GM19328 (cell line): ENCODE data around the gene TUBB4A.
A peak's percentile ranks its signal among the peaks of the same experiment; 100 is the strongest.

Source experiments
- ATAC-seq: cut with Tn5 transposase; IDR thresholded peaks from one replicate; pipeline ENCODE4 v1.9.1; 2021; ENCODE audit warnings: mild to moderate bottlenecking, moderate library complexity; ENCODE audit not compliant: unreplicated experiment

TUBB4A gene

DNA sequence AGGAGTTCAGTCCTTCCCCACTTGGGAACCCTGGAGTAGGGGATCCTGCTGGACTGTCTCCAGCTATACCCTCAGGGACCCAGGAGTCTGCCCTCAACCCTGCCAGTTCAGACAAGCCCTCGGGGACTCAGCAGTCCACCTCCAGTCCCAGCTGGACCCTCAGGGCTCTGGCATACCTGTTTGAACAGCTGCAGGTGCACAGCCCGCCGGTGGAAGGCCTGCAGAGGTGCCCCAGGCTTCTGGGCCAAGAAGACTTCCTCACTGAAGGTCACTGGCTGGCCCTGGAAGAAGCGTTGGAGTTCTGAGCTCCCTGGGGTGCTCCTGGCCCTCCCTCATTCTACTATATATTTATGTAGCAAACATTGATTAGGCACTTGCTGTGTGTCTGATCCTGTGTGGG lies 29.4 kb downstream of the TUBB4A start:
- no peak for ATAC-seq

DNA sequence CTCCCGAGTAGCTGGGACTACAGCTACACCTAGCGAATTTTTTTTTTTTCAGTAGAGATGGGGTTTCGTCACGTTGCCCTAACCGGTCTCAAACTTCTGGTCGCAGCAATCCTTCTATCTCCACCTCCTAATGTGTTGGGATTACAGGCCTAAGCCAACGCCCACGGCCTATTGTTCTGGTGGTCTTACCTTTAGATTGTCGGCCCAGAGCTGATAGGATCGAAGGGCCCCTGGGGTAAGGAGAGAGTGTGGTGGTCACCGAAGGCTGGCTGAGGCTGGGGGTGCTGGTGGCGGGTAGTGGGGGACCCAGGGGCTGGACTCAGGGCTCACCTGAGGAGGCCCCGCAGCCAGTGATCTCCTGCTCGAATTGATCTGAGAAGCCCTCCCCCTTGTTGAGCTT lies 31.0 kb downstream of the TUBB4A start:
- ATAC-seq = no peak

DNA sequence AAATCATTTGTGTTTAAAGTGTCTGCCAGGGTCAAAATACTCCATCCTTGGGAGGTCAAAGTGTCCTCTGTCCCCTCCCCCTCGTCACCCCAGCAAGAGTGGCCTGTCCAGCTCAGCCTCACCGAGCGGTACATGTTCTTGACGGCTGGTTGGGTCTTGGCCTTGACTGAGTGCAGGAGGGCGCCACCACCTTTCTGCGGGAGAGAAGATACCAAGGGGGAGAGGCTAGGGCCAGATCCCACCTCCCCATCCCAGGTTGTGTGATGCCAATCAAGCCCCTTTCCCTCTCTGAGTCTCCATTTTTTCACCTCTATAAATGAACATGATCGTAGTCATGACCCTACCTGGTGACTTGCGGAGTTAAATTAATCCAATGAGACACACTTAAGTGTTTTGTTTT lies 31.9 kb downstream of the TUBB4A start:
- ATAC-seq = no peak

DNA sequence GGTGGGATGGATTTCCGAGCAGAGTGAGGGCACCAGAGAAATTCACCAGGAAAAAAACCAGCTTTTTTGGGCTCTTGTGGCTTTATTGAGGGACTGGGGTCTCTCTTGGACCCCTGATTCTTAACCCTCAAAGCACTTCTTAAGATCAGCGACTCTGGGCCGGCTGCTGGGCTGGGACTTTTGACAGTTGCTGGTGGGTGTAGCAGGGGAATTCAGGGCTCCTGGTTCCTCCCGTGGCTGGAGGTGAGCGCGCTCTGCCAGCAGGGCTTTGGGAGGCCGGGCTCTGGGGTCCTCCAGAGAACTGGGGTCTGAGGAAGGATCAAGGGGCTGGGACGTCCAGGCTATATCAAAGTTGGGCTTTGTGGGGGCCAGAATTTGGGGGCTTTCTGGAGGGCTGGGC lies 34.7 kb downstream of the TUBB4A start:
- ATAC-seq = no peak

DNA sequence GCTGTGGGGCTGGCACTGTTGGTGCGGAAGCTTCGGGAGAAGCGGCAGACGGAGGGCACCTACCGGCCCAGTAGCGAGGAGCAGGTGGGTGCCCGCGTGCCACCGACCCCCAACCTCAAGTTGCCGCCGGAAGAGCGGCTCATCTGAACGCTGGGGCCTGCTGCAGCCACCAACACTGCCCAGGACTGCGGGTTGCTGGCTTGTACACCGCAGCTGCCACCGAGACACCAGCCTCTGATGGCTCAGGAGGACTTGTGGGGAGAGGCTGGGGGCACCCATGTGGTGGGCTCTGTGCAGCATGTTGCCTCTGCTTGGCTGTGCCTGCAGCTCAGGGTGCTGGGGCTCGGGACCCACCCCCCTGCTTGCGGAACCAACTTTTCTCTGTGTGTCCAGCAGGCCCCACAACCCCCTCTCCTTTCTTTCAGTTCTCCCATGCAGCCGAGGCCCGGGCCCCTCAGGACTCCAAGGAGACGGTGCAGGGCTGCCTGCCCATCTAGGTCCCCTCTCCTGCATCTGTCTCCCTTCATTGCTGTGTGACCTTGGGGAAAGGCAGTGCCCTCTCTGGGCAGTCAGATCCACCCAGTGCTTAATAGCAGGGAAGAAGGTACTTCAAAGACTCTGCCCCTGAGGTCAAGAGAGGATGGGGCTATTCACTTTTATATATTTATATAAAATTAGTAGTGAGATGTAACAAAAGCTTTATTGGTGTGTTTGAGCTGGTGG lies 35.4 kb downstream of the TUBB4A start:
- no peak for ATAC-seq

DNA sequence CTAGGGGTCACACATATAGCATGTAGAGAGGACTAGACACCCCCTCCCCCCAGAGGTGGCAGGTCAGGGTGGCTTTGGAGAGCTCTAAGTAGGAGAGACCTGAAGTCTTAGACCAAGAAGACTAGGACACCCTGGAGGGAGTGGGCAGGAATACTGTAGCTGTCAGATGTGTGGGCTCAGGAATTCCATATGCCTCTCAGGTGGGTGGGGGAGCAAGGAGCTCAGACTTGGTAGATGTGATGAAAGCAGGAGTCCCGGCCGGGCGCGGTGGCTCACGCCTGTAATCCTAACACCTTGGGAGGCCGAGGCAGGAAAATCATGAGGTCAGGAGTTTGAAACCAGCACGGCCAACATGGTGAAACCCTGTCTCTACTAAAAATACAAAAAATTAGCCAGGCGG lies 36.4 kb downstream of the TUBB4A start:
- no peak for ATAC-seq

DNA sequence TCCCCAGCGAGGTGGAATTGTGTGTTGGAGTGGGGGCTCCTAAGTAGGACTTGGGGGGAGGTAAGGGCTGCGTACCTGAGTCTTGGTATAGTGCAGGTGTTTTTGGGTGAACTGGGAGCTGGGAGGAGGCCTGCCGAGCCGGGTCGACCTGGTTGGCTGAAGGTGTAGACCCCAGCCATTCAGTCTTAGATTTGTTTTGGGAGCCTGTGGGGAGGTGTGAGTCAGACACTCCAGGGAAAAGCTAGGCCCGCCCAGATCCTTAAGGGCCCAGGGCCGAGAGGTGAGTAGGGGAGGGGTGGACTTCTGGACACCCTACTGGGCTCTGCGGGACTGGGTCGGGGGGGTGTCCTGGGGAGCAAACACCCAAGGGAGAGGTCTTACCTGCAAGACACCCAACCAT lies 37.1 kb downstream of the TUBB4A start:
- no peak for ATAC-seq

DNA sequence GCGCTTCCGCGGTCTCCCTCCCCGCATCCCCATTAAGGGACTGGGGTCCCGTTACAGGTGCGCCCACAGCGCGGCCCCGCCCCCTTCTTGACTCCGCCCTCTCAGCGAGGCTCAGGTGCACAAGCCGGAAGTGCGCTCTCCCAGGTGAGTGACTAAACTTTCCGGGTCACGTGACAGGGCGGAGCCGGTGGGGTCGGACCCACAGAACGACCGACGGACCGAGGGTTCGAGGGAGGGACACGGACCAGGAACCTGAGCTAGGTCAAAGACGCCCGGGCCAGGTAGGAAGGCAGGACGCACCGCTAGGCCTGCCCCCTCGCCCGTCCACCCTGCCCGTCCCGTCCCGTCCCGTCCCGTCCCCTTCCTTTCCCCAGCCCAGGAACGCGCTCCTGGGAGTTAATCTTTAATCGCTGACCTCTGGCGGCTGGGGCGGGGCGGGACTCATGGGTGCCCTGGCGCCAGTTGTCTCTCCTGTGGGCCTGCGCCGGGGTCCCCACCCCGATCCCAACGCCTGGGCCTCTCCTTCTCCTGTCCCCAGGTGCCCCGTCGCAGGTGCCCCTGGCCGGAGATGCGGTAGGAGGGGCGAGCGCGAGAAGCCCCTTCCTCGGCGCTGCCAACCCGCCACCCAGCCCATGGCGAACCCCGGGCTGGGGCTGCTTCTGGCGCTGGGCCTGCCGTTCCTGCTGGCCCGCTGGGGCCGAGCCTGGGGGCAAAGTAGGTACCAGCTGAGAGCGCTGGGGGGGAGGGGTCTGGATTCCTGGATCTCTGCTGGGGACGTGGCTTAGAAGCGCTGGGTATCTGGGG lies 37.8 kb downstream of the TUBB4A start, which contains the start of gene CRB3:
CRB3 (plus strand) TSS at position 202 of the 804 bp plus-strand sequence; CDS start at position 633, 431 bp downstream.
- ATAC-seq = no peak

DNA sequence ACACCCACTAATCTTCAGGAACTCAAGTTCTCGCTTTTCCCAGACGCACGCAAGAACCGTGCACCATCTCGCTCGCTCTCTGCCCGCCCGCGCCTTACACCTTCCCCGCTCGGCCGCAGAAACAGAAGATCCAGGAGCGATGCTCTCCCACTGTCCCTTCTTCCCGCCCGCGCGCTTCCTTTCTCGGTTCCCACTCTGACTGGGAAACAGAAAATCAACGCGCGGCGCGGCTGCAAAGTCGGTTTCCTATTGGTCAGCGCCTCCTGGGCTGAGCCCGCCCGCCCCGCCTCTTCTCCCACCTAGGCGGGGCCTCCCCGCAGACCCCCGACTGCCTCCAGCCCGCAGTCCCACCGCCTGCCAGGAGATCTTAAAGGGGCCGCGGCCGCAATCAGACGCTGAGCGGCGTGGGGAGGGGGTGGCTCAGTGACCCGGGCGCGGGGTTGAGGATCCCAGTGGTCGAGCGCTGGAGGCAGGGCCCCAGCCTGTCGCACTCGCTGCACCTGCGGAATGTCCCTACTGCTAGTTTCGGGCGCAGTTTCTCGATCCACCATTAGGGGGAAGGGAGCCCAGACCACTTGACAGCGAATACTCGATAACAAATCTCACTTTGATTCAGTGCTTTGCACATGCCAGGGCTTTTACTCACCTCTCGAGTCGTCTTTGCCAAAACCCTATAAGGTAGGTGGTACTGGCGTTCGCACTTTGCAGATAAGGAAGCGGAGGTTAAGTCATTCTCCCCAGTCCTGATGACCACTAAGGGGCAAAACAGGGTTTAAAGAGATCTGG lies 41.8 kb downstream of the TUBB4A start:
- ATAC-seq = peak; percentile 78

DNA sequence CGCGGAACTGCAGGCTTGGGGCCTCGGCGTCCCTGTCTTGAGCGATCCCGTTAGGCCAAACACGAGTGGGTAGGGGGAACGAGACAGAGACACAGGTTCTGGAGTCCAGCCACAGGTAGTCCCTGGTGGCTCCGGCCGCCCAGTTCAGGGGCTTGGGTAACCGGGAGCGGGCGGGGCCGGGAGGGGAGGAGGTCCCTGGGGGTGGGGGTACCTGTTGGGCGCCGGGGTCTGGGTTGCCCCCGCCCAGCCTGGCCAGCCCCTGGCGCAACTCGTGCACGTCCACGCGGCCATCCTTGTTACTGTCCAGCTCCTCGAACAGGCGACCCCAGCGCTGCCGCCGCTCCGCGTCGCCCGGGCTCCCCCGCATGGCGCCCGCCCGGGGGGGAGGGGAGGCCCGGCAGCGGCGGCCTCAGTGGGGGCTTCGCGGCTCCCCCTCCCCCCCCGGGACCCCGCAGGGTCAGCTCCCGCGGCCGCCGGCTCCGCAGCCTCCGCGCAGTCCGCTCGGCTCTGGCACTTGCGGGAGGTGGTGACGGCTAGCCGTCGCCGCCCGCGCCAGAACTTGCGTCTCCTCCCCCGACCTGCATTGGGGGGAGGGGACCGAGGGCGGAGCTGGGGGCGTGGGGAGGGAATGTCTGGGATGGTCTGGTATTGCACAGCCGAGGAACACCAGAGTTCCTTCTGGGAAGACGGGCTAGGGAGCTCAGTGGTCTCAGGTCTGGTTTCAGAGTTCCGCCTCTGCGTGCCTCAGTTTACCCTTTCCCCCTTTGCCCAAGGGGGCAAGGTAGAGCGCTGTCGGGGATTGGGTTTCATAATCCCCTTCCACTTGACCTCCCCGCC lies 42.6 kb downstream of the TUBB4A start, which contains the start of gene SLC25A23:
SLC25A23 (minus strand) TSS at position 531 of the 837 bp plus-strand sequence; CDS start at position 367, 164 bp downstream.
- ATAC-seq = no peak

DNA sequence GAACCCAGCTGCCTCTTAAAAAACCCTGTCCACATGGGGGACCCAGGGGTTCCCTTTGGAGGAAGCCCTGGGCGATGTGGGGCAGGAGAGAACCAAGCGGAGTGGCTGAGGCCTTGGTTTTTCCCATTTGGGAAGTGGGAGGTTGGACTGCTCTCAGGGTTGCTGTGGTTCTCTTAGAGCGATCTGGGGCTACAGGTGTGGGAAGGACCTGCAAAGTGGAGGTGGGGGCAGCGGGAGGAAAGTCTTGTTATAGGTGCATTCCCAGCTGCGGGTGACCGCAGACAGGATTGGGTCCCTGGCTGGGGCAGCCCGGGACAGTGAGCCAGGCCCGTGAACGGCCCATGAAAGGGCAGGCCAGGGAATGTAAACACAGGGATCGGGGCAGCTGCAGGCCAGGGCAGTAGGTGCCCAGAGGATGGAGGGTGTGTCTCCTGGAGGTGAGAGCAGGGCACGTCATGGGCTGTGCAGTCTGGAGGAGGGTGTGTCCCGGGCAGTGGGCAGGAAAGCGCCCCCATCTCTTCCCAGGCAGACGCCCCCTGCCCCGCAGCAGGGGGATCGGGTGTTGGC lies 43.3 kb downstream of the TUBB4A start:
- ATAC-seq = no peak

DNA sequence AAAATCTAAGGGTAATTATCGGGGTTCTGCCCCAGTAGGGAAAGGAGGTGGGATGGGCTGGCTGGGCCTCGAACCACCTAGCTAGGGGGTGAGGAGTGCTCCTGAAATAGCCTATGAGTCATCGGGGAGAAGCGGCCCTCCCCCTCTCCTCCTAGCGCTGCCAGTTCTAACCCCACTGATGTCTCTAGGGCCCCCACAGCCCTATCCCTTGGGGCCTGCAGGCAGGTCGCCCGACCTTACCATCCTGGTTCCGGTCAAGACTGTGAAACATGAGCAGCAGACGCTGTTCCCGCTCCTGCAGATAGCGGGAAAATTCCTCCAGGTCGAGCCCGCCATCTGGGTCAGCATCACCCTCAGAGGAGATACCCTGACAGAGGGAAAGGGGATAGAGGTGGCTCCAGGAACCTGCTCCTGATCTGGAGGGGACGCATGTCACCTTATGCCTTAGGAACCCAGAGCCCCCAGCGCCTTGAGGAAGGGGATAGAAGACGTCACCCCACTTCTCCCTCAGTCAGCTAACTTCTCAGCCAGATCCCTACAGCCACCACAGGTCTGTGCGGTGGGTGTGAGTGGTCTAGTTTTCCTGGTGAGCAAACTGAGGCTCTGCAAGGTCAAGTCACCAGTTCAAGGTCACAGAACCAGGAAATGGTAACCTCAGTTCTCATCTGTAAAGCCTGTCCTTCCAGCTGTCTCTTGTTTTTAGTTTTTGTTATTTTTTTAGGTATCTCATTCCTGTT lies 44.0 kb downstream of the TUBB4A start:
- no peak for ATAC-seq

DNA sequence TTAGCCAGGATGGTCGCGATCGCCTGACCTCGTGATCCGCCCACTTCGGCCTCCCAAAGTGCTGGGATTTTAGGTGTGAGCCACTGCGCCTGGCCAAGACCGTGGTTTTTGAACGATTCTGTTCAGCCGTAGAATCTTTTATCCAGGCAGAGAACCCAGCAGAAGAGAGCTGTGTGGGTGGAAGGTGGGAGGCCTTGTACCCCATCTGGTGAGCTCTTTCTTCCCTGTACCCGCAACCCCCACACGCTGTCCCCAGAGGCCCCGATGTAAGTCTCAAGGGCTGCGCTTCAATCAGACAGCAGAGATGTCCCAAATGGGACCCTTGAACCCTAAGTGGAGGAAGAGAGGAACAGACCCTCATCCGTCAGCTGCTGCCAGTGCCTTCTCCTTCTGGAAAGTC lies 46.2 kb downstream of the TUBB4A start:
- ATAC-seq = no peak

DNA sequence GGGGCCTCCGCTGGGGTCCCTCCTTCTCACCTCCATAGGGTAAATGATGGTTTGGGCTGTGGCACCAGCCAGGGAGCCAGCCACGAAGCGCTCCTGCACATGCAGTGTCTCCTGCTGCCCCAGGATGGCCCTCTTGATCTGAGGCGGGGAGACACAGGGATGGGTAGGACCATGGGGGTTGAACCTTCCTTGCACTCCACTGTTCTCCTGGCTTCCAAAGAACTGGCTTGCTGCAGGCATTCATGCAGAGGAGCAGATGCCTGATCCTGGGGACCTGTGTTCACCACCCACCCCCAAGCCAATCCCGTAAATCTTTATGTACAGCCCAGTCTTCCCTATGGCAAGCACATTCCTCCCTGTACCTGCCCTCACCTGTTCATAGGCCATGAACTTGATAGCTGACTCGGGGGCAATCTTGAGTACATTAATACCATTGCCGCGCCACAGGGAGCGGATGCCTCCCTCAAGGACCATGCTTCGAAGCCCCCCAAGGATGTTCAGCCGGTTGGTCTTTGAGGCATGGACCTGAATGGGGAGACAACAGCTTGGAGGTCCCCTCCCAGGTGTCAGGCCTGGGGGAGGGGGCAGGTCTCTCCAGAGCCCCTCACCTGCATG lies 48.1 kb downstream of the TUBB4A start:
- ATAC-seq = no peak

DNA sequence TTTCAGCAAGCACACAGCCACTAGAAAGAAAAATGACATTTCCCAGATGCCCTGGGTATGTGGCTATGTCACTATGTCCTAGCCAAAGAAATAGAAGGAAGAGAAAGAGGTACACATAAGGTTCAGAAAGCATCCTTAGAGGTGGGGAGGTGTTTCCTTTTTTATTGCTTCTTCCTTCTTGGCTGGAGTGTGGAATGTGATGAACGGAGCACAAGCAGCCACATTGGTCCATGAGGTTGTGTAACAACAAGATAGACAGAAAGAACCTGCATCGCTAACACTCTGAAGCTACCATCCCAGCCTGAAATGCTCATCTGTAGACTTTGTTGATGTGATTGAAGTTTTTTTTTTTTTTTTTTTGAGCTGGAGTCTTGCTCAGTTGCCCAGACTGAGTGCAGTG lies 49.2 kb downstream of the TUBB4A start:
- no peak for ATAC-seq

DNA sequence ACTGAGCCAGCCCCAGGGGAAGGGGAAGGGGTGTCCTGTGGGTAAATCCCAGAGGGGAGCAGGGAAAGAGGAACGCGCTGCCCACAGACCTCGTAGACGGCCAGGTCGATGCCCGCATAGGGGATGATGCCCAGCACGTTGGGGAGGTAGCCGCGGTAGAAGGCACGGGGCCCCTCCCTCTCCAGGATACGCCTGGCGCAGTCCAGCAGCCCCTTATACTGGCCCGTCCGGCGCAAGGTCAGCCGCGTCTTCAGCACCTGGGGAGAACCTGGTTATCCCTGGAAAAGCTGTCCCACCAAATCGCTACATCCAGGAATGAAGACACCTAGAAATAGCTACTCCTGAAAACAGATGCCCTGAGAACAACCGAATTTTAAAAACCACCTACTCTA lies 49.9 kb downstream of the TUBB4A start:
- no peak for ATAC-seq

DNA sequence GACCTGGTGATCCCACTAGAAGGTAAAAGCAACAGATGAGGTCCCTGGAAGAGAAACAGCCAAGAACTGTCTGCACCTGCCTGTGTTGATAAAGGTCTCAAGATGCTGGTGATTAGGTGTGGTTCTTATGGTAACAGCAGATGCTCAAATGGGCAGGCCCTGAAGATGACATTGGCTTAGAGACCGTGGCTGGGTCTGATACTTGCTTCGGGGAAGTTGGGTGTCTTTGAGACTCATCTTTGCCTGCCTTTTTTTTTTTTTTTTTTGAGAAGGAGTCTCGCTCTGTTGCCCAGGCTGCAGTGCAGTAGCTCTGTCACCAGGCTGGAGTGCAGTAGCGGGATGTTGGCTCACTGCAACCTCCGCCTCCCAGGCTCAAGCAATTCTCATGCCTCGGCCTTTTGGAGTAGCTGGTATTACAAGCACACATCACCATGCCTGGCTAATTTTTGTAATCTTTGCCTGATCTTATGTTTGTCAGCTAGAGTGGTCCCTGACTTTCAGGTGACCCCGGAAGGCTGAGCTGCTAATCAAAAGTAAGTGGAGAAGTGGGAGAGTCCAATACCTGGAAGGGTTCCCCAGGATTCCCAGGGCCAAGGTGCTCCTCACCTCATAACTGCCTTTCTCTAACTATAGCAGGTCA lies 50.4 kb downstream of the TUBB4A start:
- ATAC-seq = no peak

DNA sequence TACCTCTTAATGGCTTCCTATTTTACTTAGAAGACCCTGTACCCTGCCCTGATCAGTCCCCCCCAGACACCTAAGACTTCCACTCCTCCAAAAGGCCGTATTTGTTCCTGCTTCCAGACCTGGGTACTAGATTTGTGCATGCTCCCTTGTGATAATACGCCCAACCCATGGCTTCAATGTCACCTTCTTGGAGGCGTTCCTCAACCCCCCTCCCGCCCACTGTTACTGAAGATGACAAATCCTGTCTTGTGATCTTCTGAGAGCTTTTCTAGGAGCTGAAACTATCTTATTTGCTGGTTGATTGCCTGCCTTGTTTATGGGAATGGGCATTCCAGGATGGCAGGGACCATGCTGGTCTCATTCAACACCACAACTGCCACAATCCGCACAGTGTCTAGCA lies 51.9 kb downstream of the TUBB4A start:
- ATAC-seq = no peak

DNA sequence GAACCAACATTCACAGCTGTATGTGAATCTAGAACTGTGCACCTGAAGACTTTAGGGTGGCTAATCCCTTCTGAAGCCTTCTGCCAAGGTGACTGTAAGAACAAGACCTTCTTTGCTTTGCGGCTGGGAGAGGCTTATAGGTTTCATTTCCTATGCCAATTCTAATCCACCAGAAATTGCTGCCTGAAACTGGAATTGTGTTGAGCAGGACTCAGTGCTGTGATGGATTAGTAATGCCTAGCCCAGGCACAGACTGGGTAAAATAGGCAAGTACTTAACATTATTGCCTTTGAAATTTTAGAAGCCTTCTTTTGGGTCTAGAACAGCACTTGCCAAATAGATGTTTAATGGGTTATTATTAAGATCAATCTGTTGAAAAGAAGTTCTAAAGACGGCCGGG lies 54.1 kb downstream of the TUBB4A start:
- ATAC-seq = no peak
